Measurements from ENCODE around the gene ANKH.

- no peak for TF ChIP-seq CTCF (optimal IDR thresholded peaks at IDR 0.05 in 1 of 3, IDR thresholded peaks at IDR 0.05 in 1 of 3, conservative IDR thresholded peaks at IDR 0.05 in 1 of 3; ENCODE audit: extremely low read depth in 1 of 3, insufficient read depth in 2 of 3, low read length in 3 of 3)
- no peak for TF ChIP-seq EZH2 (IDR thresholded peaks at IDR 0.05; ENCODE audit: low read length)
These were observed 151.2 kb downstream of the ANKH start for GRCh38 chr5:14720236-14720923.
